Hepatocyte (in vitro differentiated cells): ENCODE data around the gene LENG8. TPM values are rescaled to one million over a fixed set of nuclear protein-coding genes. Genes with fewer than 3 reads are reported as not detected.

Experiments used
- DNase-seq: peaks from one replicate; pipeline ENCODE4 v3.0.0-alpha.2; 2016; ENCODE audit warnings: low spot score
- H2AFZ ChIP-seq: fragments of 200-600 bp; sonication (generic); 2 replicates; pipeline ENCODE4 v1.6.0; 2016; ENCODE audit warnings: antibody characterized with exemption, mild to moderate bottlenecking
- H3K27ac ChIP-seq: fragments of 200-600 bp; sonication (generic); 2 replicates; pipeline ENCODE4 v1.5.1; 2016; ENCODE audit warnings: mild to moderate bottlenecking
- H3K27me3 ChIP-seq: fragments of 200-600 bp; sonication (generic); 2 replicates; pipeline ENCODE4 v1.6.1; 2016
- H3K36me3 ChIP-seq: fragments of 200-600 bp; sonication (generic); replicated peaks from 2 replicates; pipeline ENCODE4 v1.5.1; 2016; ENCODE audit warnings: low read depth; ENCODE audit not compliant: insufficient read depth
- H3K4me1 ChIP-seq: fragments of 200-600 bp; sonication (generic); 2 replicates; pipeline ENCODE4 v1.5.1; 2016; ENCODE audit warnings: mild to moderate bottlenecking, moderate library complexity; ENCODE audit not compliant: insufficient read depth
- H3K4me2 ChIP-seq: fragments of 200-600 bp; sonication (generic); 2 replicates; pipeline ENCODE4 v1.6.0; 2016
- H3K4me3 ChIP-seq: fragments of 200-600 bp; sonication (generic); 2 replicates; pipeline ENCODE4 v1.5.1; 2016; ENCODE audit warnings: mild to moderate bottlenecking
- H3K79me2 ChIP-seq: fragments of 200-600 bp; sonication (generic); 2 replicates; pipeline ENCODE4 v1.6.0; 2017; ENCODE audit warnings: mild to moderate bottlenecking
- H3K9me2 ChIP-seq: fragments of 200-600 bp; sonication (generic); replicated peaks from 2 replicates; pipeline ENCODE4 v1.6.0; 2017; ENCODE audit warnings: mild to moderate bottlenecking; ENCODE audit not compliant: insufficient read depth
- H3K9me3 ChIP-seq: fragments of 200-600 bp; sonication (generic); 2 replicates; pipeline ENCODE4 v1.5.1; 2016; ENCODE audit warnings: low read depth, mild to moderate bottlenecking
- H4K20me1 ChIP-seq: fragments of 200-600 bp; sonication (generic); 2 replicates; pipeline ENCODE4 v1.6.0; 2016; ENCODE audit warnings: mild to moderate bottlenecking; ENCODE audit not compliant: insufficient read depth, poor library complexity, severe bottlenecking
- EZH2 ChIP-seq: fragments of 200-600 bp; sonication (generic); IDR thresholded peaks from 2 replicates; pipeline ENCODE4 v1.6.1; 2016; ENCODE audit warnings: antibody characterized with exemption, mild to moderate bottlenecking, borderline replicate concordance
- EZH2phosphoT487 ChIP-seq: fragments of 200-600 bp; sonication (generic); IDR thresholded peaks from one replicate; pipeline ENCODE4 v1.6.1; 2018; ENCODE audit warnings: antibody characterized with exemption, mild to moderate bottlenecking, low read depth, moderate library complexity; ENCODE audit not compliant: unreplicated experiment, severe bottlenecking
- WGBS: methylation state at CpG from one replicate; pipeline ENCODE4 v1.1.6; 2016; ENCODE audit warnings: low lambda C conversion rate; ENCODE audit errors: missing lambda C conversion rate; 5-methylcytosine and 5-hydroxymethylcytosine counted together
- polyA plus RNA-seq: library from polyadenylated mRNA; unstranded; fragments of >200 nt; fragmentation: Nextera tagmentation; extraction: Ambion mirVana; gene quantifications from 2 replicates; pipeline ENCODE4 v1.2.1, GENCODE V29; 2016
- total RNA-seq: library from RNA; depleted of rRNA; stranded (reverse); fragments of >200 nt; gene quantifications from 2 replicates; pipeline ENCODE4 v1.2.3, GENCODE V29; 2014
- TF ChIP-seq, protein P1 (sequence below): fragments of 200-600 bp; sonication (generic); IDR thresholded peaks from 2 replicates; pipeline ENCODE4 v1.5.1; 2016; ENCODE audit warnings: antibody characterized with exemption, mild to moderate bottlenecking; ENCODE audit not compliant: poor library complexity

The LENG8 gene
- total and polyA plus RNA-seq, 2 experiments from 2014 or later: 36.6 to 54.0 TPM

DNA sequence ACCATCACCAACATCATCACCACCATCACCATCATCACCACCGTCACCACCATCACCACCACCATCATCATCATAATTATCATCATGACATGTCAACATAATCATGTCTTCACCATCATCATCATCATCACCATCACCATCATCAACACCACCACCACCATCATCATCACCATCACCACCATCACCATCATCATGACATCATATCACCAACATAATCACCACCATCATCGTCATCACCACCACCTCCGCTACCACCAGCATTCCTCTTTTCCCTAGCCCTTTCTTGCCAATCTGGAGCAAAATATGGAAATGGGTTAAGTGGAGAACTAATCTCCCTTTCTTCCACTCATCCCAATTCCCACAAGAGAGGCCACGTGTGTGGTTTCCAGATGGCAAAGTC, 34.8 kb upstream of the LENG8 start:
- Histone ChIP-seq H3K27me3 (peaks cover 21% of the 10 kb centered on the region), H3K4me2 (no peak overlapping the region), H3K27ac (no peak overlapping the region), H4K20me1 (no peaks in the 10 kb centered on the region), H3K79me2 (no peaks in the 10 kb centered on the region), H3K4me1 (peaks cover 10% of the 10 kb centered on the region), H3K36me3 (no peaks in the 10 kb centered on the region), H3K9me2 (no peaks in the 10 kb centered on the region), H3K9me3 (no peaks in the 10 kb centered on the region), H2AFZ (no peak overlapping the region), H3K4me3 (no peak overlapping the region)
- WGBS: 85% methylated on average over 4 of the region's 4 CpGs
- no peak for DNase-seq
- TF ChIP-seq EZH2phosphoT487 (no peak), EZH2 (no peak)
- TF ChIP-seq, protein P1, sequence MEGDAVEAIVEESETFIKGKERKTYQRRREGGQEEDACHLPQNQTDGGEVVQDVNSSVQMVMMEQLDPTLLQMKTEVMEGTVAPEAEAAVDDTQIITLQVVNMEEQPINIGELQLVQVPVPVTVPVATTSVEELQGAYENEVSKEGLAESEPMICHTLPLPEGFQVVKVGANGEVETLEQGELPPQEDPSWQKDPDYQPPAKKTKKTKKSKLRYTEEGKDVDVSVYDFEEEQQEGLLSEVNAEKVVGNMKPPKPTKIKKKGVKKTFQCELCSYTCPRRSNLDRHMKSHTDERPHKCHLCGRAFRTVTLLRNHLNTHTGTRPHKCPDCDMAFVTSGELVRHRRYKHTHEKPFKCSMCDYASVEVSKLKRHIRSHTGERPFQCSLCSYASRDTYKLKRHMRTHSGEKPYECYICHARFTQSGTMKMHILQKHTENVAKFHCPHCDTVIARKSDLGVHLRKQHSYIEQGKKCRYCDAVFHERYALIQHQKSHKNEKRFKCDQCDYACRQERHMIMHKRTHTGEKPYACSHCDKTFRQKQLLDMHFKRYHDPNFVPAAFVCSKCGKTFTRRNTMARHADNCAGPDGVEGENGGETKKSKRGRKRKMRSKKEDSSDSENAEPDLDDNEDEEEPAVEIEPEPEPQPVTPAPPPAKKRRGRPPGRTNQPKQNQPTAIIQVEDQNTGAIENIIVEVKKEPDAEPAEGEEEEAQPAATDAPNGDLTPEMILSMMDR: no peak

DNA sequence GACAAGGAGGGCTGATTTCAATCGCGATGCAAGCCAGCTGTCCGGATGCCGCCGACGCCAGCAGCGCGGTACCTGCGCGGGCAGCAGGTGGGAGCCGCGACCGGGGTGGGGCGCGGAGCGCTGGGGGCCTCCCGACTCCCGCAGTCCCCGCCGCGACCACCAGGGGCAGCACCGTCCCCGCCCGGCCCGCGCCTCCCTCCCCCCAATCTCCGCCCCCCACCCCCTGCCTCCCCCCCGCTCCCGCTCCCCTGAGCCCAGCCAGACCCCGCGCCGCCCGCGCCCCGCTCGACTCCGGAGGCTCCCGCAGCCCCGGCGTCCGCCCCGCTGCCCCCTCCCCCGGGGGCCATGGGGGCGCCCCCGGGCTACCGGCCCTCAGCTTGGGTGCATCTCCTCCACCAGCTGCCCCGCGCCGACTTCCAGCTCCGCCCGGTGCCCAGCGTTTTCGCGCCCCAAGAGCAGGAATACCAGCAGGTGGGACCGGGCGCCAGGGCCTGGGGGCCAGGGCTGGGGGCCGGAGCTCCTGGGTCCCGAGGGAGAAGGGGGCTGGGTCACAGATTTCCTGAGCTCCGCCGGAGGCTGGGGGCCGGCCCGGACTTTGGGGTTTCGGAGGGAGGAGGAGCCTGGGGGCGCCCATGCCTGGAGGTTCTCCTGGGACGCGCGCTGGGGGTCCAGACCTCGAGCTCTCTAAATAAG, 33.6 kb upstream of the LENG8 start, which contains the start of gene TTYH1:
TTYH1 (plus strand) TSS at position 257 of the 693 bp plus-strand sequence; CDS start at position 346, 89 bp downstream.
- H3K4me2 ChIP-seq: peak within 1 kb of the TSS; percentile 53
- no peak within 1 kb of the TSS for H3K27ac ChIP-seq
- no peak for DNase-seq
- H4K20me1 ChIP-seq: no peaks in the 10 kb centered on the region
- H3K4me1 ChIP-seq: peaks cover 10% of the 10 kb centered on the region
- TF ChIP-seq, protein P1: peak; percentile 37
- TF ChIP-seq EZH2phosphoT487 (no peak), EZH2 (peak; percentile 82)
- no peaks in the 10 kb centered on the region for H3K9me3 ChIP-seq
- H3K27me3 ChIP-seq: peaks cover 29% of the 10 kb centered on the region
- no peaks in the 10 kb centered on the region for H3K79me2 ChIP-seq
- H3K4me3 ChIP-seq: no peak within 1 kb of the TSS
- H3K9me2 ChIP-seq: no peaks in the 10 kb centered on the region
- H2AFZ ChIP-seq: no peak within 1 kb of the TSS
- H3K36me3 ChIP-seq: no peaks in the 10 kb centered on the region
- WGBS: 6% methylated on average over 13 of the region's 68 CpGs

DNA sequence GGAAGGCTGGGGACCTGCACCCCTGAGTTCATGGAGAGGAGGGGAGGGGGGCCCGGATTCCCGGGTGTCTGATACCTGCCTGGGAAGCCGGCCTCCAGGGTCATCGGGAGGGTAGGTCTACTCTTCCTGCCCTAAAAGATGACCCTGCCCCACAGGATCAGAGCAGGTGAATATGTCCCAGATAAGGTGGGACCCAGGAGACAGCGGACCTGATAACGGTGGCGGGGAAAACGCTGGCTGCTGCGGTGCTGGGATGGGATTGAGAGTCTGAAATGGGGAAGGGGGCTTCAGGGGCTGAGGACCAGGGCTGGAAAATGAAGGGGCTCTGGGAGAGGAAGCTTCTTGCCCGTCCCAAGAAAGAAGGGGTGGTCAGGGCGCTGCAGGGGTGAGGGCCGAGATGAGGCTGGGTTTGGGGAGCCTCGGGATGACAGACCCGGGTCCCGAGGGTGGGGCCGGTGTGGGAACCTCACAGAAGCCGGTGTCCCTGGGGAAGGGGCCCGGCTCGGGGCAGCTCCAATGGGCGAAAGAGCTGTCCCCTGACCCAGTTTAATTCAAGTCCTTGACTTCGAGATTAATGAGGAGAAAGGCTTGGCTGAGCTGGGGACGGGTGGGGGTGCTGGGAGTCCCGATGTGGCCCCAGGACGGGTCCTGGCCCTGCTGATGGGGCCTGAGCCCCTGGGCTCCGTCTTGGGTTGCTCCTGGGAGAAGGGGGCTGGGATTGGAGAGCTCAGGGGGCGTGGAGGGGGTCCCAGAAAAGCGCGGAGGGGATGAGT, 32.9 kb upstream of the LENG8 start:
- H3K79me2 ChIP-seq: no peaks in the 10 kb centered on the region
- H3K9me2 ChIP-seq: no peaks in the 10 kb centered on the region
- DNase-seq: no peak
- peaks cover 29% of the 10 kb centered on the region for H3K27me3 ChIP-seq
- WGBS: 29% methylated on average over 25 of the region's 28 CpGs
- peak overlapping the region; percentile 53 for H3K4me2 ChIP-seq
- H3K27ac ChIP-seq: no peak overlapping the region
- no peaks in the 10 kb centered on the region for H3K9me3 ChIP-seq
- TF ChIP-seq EZH2: no peak
- TF ChIP-seq EZH2phosphoT487: no peak
- TF ChIP-seq, protein P1: no peak
- H3K36me3 ChIP-seq: no peaks in the 10 kb centered on the region
- peaks cover 10% of the 10 kb centered on the region for H3K4me1 ChIP-seq
- no peak overlapping the region for H2AFZ ChIP-seq
- no peaks in the 10 kb centered on the region for H4K20me1 ChIP-seq
- no peak overlapping the region for H3K4me3 ChIP-seq
